H9 (cell line): ENCODE data around the gene PCBD2. TPM values are rescaled to one million over a fixed set of nuclear protein-coding genes. Genes with fewer than 3 reads are reported as not detected.

Experiments
- DNase-seq: peaks from one replicate; pipeline ENCODE4 v3.0.0-alpha.2; 2017
- H2AFZ ChIP-seq: one replicate; pipeline ENCODE4 v1.6.1; 2013; ENCODE audit warnings: mild to moderate bottlenecking, low read length, control low read depth, moderate library complexity
- H2AK5ac ChIP-seq: 2 replicates; pipeline ENCODE4 v1.6.1; 2013; ENCODE audit warnings: low read length, control low read depth, mixed read lengths; ENCODE audit not compliant: insufficient read length
- H2BK120ac ChIP-seq: one replicate; pipeline ENCODE4 v1.6.1; 2013; ENCODE audit warnings: low read depth, mild to moderate bottlenecking, low read length, control low read depth, inconsistent platforms; ENCODE audit not compliant: poor library complexity, severe bottlenecking
- H2BK12ac ChIP-seq: 2 replicates; pipeline ENCODE4 v1.6.1; 2013; ENCODE audit warnings: low read length, control low read depth, mixed read lengths, low read depth; ENCODE audit not compliant: insufficient read length
- H2BK15ac ChIP-seq: 2 replicates; pipeline ENCODE4 v1.6.1; 2013; ENCODE audit warnings: low read depth, low read length, control low read depth
- H2BK20ac ChIP-seq: one replicate; pipeline ENCODE4 v1.6.1; 2013; ENCODE audit warnings: low read depth, mild to moderate bottlenecking, low read length, control low read depth, inconsistent platforms; ENCODE audit not compliant: poor library complexity, severe bottlenecking
- H2BK5ac ChIP-seq: 2 replicates; pipeline ENCODE4 v1.6.1; 2013; ENCODE audit warnings: low read length, control low read depth, mixed read lengths; ENCODE audit not compliant: insufficient read length
- H3K14ac ChIP-seq: 2 replicates; pipeline ENCODE4 v1.6.1; 2013; ENCODE audit warnings: low read length, control low read depth; ENCODE audit not compliant: insufficient read depth
- H3K18ac ChIP-seq: 2 replicates; pipeline ENCODE4 v1.6.1; 2013; ENCODE audit warnings: low read depth, mild to moderate bottlenecking, mixed read lengths, low read length, control low read depth; ENCODE audit not compliant: insufficient read length
- H3K23ac ChIP-seq: 2 replicates; pipeline ENCODE4 v1.6.1; 2013; ENCODE audit warnings: low read length, control low read depth, mixed read lengths, low read depth; ENCODE audit not compliant: insufficient read length
- H3K23me2 ChIP-seq: 2 replicates; pipeline ENCODE4 v1.6.1; 2013; ENCODE audit warnings: low read depth, mild to moderate bottlenecking, mixed read lengths, low read length, control low read depth; ENCODE audit not compliant: insufficient read length, poor library complexity, severe bottlenecking
- H3K27ac ChIP-seq: 2 replicates; pipeline ENCODE4 v1.5.1; 2013; ENCODE audit warnings: low read length, control low read depth, mixed read lengths, low read depth; ENCODE audit not compliant: insufficient read length
- H3K27me3 ChIP-seq: 2 replicates; pipeline ENCODE4 v1.6.1; 2013; ENCODE audit warnings: low read length, control low read depth, inconsistent platforms; ENCODE audit not compliant: insufficient read depth
- H3K4ac ChIP-seq: 2 replicates; pipeline ENCODE4 v1.6.1; 2013; ENCODE audit warnings: low read depth, mild to moderate bottlenecking, control low read depth, inconsistent platforms, low read length, moderate library complexity
- H3K4me1 ChIP-seq: 2 replicates; pipeline ENCODE4 v1.6.1; 2013; ENCODE audit warnings: low read length, control low read depth, inconsistent platforms; ENCODE audit not compliant: insufficient read depth
- H3K4me2 ChIP-seq: 2 replicates; pipeline ENCODE4 v1.6.1; 2013; ENCODE audit warnings: low read length, control low read depth, mixed read lengths; ENCODE audit not compliant: insufficient read length, insufficient read depth
- H3K56ac ChIP-seq: 2 replicates; pipeline ENCODE4 v1.6.1; 2013; ENCODE audit warnings: low read depth, mild to moderate bottlenecking, mixed read lengths, low read length, control low read depth; ENCODE audit not compliant: insufficient read length
- H3K79me1 ChIP-seq: 2 replicates; pipeline ENCODE4 v1.6.1; 2013; ENCODE audit warnings: low read depth, mild to moderate bottlenecking, moderate library complexity, low read length, control low read depth, inconsistent platforms; ENCODE audit not compliant: insufficient read depth, poor library complexity, severe bottlenecking
- H3K79me2 ChIP-seq: 2 replicates; pipeline ENCODE4 v1.6.1; 2013; ENCODE audit warnings: low read length, control low read depth, inconsistent platforms; ENCODE audit not compliant: insufficient read depth
- H3K9ac ChIP-seq: 2 replicates; pipeline ENCODE4 v1.6.1; 2013; ENCODE audit warnings: low read length, control low read depth, mixed read lengths; ENCODE audit not compliant: insufficient read length; ENCODE audit errors: extremely low read depth
- H3K9me3 ChIP-seq: one replicate; pipeline ENCODE4 v1.6.1; 2013; ENCODE audit warnings: low read depth, low read length, inconsistent platforms; ENCODE audit not compliant: control insufficient read depth
- H3T11ph ChIP-seq: one replicate; pipeline ENCODE4 v1.6.1; 2013; ENCODE audit warnings: mild to moderate bottlenecking, low read length, control low read depth, inconsistent platforms
- H4K20me1 ChIP-seq: one replicate; pipeline ENCODE4 v1.6.1; 2013; ENCODE audit not compliant: control insufficient read depth, insufficient read length, insufficient read depth
- H4K5ac ChIP-seq: 2 replicates; pipeline ENCODE4 v1.6.1; 2013; ENCODE audit warnings: low read depth, mild to moderate bottlenecking, mixed read lengths, low read length, control low read depth; ENCODE audit not compliant: insufficient read length
- H4K8ac ChIP-seq: replicated peaks from 2 replicates; pipeline ENCODE4 v1.6.1; 2013; ENCODE audit warnings: low read length, control low read depth, mixed read lengths, low read depth; ENCODE audit not compliant: insufficient read length
- H4K91ac ChIP-seq: 2 replicates; pipeline ENCODE4 v1.6.1; 2013; ENCODE audit warnings: low read depth, mild to moderate bottlenecking, moderate library complexity, mixed read lengths, low read length, control low read depth; ENCODE audit not compliant: insufficient read length
- H3K27ac Mint-ChIP-seq, 3 experiments: 2 replicates in 2 of 3; 3 replicates in 1 of 3; pipeline ENCODE4 v1.8.0; 2020 to 2021; ENCODE audit warnings: mixed read lengths in 3 of 3, mild to moderate bottlenecking in 1 of 3, moderate library complexity in 1 of 3
- H3K27me3 Mint-ChIP-seq: 2 replicates; pipeline ENCODE4 v1.8.0; 2021; ENCODE audit warnings: low read depth, mild to moderate bottlenecking, moderate library complexity, mixed read lengths
- H3K36me3 Mint-ChIP-seq, 3 experiments: 2 replicates in 2 of 3; 3 replicates in 1 of 3; pipeline ENCODE4 v1.8.0; 2020 to 2021; ENCODE audit warnings: low read depth in 3 of 3, mixed read lengths in 3 of 3; ENCODE audit not compliant: insufficient read depth in 1 of 3
- H3K4me1 Mint-ChIP-seq, 2 experiments: 2 replicates each; pipeline ENCODE4 v1.8.0; 2020; ENCODE audit warnings: mixed read lengths in 2 of 2
- H3K4me3 Mint-ChIP-seq, 2 experiments: 2 replicates in 1 of 2; 3 replicates in 1 of 2; pipeline ENCODE4 v1.8.0; 2020 to 2021; ENCODE audit warnings: mild to moderate bottlenecking in 2 of 2, mixed read lengths in 2 of 2, moderate library complexity in 1 of 2
- H3K9me3 Mint-ChIP-seq, 2 experiments: 2 replicates in 1 of 2; 3 replicates in 1 of 2; pipeline ENCODE4 v1.8.0; 2020; ENCODE audit warnings: mild to moderate bottlenecking in 2 of 2, mixed read lengths in 2 of 2, moderate library complexity in 1 of 2
- CTCF ChIP-seq: fragments of 200-600 bp; sonication (generic); conservative IDR thresholded peaks from 3 replicates; pipeline ENCODE4 v1.8.0; 2021; ENCODE audit warnings: antibody characterized with exemption, mild to moderate bottlenecking
- WGBS: extraction: QIAGEN DNeasy Blood & Tissue Kit; methylation state at CpG from one replicate; pipeline ENCODE4 v1.1.7; 2013; ENCODE audit warnings: missing lambda C conversion rate, low lambda C conversion rate, mixed read lengths; ENCODE audit not compliant: insufficient read length; ENCODE audit errors: extremely low coverage; 5-methylcytosine and 5-hydroxymethylcytosine counted together
- total RNA-seq: library from RNA; stranded (reverse); gene quantifications from 2 replicates; pipeline ENCODE4 v1.2.1, GENCODE V29; 2021

Gene PCBD2
- total RNA-seq, 1 experiment from 2014 or later, result 11.9 TPM

- no peak overlapping the region for H2BK5ac ChIP-seq
- no peak overlapping the region for H3K56ac ChIP-seq
- H2AFZ ChIP-seq, result no peak overlapping the region
- no CpG with 5 or more reads among the region's 5 CpGs for WGBS
- no peak overlapping the region for H4K8ac ChIP-seq
- H3K27ac ChIP-seq, result no peak overlapping the region
- H3K4me2 ChIP-seq, result no peak overlapping the region
- Mint-ChIP-seq H3K9me3 (no peaks in the 10 kb centered on the region; a peak in 1 of 5 replicates), H3K27me3 (no peaks in the 10 kb centered on the region), H3K36me3 (peaks cover 0 to 2% (median 0%) of the 10 kb centered on the region in 3 experiments; a peak in 1 of 7 replicates), H3K4me3 (no peak overlapping the region), H3K27ac (no peak overlapping the region), H3K4me1 (peaks cover 0 to 2% of the 10 kb centered on the region in 2 experiments; a peak in 1 of 4 replicates)
- H2BK120ac ChIP-seq, result no peak overlapping the region
- H4K5ac ChIP-seq, result no peak overlapping the region
- no peaks in the 10 kb centered on the region for H3K9me3 ChIP-seq
- no peaks in the 10 kb centered on the region for H3K23me2 ChIP-seq
- no peaks in the 10 kb centered on the region for H4K20me1 ChIP-seq
- H4K91ac ChIP-seq, result no peak overlapping the region
- H3K4me1 ChIP-seq, result no peaks in the 10 kb centered on the region
- H3K27me3 ChIP-seq, result no peaks in the 10 kb centered on the region
- no peak overlapping the region for H2AK5ac ChIP-seq
- no peak overlapping the region for H2BK12ac ChIP-seq
- no peak overlapping the region for H3K4ac ChIP-seq
- no peak overlapping the region for H3K14ac ChIP-seq
- H2BK15ac ChIP-seq, result no peak overlapping the region
- H3K79me2 ChIP-seq, result no peaks in the 10 kb centered on the region
- H2BK20ac ChIP-seq, result no peak overlapping the region
- H3K9ac ChIP-seq, result no peak overlapping the region
- H3K18ac ChIP-seq, result no peak overlapping the region
- no peak for DNase-seq
- H3K79me1 ChIP-seq, result no peaks in the 10 kb centered on the region
- H3K23ac ChIP-seq, result no peak overlapping the region
- TF ChIP-seq CTCF, result no peak
- no peak overlapping the region for H3T11ph ChIP-seq
These were observed 44.0 kb downstream of the PCBD2 start for GRCh38 chr5:134948911-134949310.
